GM19372 (cell line): Measurements from ENCODE around the gene HAO2.
A peak's percentile ranks its signal among the peaks of the same experiment; 100 is the strongest.
"Not testable (repeated sequence)": the region's sequence is repeated elsewhere in the genome, so short reads cannot be mapped to it uniquely, and the experiment has no call there.

ENCODE experiments used
- ATAC-seq: cut with Tn5 transposase; IDR thresholded peaks from one replicate; pipeline ENCODE4 v1.9.1; 2021; ENCODE audit warnings: mild to moderate bottlenecking, low read depth, moderate library complexity; ENCODE audit not compliant: unreplicated experiment

The HAO2 gene

GRCh38 chr1:119368554-119368953, at the start of gene HAO2:
Gene HAO2 (plus strand): TSS chr1:119368785. CDS start chr1:119381086, 12,301 bp downstream.
- ATAC-seq, result no peak

GRCh38 chr1:119320100-119320499, 48.5 kb upstream of the HAO2 start:
- ATAC-seq, result no peak

- ATAC-seq, result no peak
Measured at GRCh38 chr1:119321666-119322419, 46.7 kb upstream of the HAO2 start.

DNA sequence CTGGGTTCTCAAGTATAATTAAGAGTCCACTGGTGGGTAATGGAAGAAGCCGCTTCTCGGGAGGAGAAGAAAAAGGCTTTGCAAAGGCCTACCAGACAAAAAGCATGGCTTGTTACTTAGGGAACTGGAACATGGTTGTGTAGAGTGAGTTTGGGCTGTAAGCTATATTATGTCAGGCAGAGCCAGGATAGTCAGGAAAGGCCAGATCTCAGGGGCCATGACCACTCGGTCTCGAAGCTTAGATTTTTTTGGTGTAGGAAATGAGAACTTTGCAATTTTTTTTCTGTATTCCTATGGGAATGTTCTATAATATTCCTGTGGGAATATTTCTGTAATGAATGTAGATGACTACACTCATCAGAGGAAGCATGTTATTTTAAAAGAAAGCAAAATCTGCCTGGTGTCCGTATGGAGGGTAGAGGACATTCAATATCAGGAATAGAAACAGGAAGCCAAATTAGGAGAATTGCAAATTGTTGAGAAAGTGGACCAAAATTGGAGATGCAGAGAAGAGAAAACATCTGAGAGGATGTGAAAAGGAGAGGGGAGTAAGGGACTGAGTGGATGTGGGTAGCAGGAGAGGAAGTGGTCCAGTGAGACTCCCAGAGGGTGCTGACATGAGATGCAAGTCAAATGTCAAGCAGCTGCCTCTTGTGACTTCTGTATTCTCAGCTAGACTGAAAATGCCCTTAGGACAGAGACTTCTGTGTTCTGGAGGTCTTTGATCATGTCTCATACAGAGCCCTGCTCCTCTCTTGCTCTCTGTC, 45.2 kb upstream of the HAO2 start:
- ATAC-seq, result peak; percentile 79

- ATAC-seq, result peak; percentile 34
Measured at GRCh38 chr1:119324198-119324597, 44.4 kb upstream of the HAO2 start.

DNA sequence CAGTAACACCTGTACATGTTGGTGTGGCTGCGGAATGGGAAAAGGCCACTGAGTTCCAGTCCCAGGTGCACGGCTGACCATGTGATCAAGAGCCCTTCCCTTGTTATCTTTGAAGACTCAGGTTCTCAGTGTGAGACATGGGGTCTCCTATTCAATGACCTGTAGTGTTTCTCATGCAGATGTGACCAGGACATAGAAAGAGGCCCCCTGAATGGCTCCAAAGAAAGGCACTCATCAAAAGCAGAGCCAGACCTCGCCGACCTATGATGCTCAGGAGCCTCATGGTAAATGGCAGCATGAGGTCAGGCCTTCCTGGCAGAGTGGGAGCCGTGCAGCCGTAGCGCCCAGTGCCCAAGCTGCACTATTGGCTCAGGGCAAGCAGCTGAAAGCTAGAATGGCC, 42.3 kb upstream of the HAO2 start:
- ATAC-seq, result no peak

DNA sequence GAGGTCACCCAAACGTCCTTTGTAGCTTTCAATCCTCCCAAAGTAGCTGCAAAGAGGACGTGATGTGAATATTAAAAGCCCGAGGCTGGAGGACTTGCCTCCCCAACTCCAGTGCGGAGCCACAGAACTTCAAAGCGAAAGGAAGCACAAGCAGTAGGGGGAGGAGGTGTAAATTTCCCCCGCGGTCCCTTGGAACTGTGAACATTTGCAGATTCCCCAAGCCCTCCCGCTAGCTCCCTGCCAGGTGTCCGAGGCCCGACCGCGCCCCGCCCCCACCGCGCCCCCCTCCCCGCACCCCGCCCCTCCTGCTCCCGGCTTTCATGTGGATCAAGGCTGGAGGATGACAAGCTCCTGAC, 41.5 kb upstream of the HAO2 start:
- ATAC-seq, result no peak

GRCh38 chr1:119327450-119328155, 41.0 kb upstream of the HAO2 start:
- no peak for ATAC-seq

GRCh38 chr1:119329541-119330461, 38.8 kb upstream of the HAO2 start:
- ATAC-seq, result no peak

DNA sequence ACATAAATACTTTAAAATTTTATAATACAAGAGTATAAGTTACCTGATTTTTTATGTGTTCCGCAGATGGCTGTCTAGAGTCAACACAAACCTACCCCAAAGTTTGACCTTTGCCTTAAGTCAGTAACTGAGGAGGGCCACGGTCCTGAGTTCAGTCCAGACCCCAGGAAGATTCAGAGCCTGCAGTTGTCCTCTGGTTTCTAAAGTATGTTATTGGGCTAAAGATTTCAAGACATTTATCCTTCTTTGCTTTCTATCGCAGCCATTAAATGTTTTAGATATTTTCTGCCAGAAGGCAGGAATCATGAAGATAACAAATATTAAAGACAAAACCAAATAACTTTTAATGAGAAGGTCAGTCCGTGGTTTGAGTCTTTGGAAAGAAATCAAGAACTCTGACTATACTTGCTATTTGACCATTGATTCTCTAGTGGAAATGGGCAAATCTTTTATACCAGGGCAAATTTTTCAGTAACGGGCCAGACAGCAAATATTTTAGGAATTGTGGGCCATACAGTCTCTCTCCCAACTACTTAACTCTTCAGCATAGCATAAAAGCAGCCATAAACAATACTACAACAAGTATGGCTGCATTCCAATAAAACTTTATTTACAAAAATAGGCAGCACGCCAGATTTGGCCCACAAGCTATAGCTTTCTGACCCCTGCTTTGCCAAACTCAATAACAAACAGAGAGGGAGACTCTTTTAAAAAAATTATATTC, 38.0 kb upstream of the HAO2 start:
- ATAC-seq, result no peak

DNA sequence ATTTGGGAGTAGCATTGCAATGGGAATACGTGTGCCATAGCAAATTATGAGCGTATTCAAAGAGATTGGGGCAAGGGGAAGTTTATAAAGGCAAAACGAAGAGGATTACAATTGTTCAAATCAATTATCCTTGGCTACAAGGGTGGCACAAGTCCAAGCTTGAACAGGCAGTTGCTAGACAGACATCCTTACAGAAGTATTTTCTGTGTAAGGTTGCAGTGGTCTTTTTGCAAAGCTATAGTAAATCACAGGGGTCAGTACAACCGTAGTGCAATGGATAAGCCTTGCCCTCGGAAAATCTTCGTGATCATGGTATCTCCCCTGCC, 37.4 kb upstream of the HAO2 start:
- no peak for ATAC-seq

- no peak for ATAC-seq
Measured at GRCh38 chr1:119331915-119332314, 36.7 kb upstream of the HAO2 start.

DNA sequence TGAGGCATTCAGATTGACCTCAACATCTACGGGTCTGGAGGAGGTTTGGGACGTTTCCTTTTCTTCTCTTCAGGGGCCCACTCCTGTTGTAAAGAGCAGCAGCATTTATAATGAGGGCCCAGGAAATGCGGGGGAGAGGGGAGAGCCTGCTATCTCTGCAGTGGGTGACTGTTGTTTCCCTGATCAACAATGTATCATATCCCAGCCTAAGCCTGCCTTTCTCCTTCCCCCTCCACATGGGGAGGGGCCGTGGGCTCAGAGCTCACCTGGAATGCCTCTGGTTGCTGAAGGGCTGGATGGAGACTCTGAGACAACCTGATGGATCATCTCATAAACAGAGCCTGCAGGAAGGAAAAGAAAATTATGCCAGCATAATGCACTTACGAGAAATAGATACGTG, 36.0 kb upstream of the HAO2 start:
- ATAC-seq, result no peak

DNA sequence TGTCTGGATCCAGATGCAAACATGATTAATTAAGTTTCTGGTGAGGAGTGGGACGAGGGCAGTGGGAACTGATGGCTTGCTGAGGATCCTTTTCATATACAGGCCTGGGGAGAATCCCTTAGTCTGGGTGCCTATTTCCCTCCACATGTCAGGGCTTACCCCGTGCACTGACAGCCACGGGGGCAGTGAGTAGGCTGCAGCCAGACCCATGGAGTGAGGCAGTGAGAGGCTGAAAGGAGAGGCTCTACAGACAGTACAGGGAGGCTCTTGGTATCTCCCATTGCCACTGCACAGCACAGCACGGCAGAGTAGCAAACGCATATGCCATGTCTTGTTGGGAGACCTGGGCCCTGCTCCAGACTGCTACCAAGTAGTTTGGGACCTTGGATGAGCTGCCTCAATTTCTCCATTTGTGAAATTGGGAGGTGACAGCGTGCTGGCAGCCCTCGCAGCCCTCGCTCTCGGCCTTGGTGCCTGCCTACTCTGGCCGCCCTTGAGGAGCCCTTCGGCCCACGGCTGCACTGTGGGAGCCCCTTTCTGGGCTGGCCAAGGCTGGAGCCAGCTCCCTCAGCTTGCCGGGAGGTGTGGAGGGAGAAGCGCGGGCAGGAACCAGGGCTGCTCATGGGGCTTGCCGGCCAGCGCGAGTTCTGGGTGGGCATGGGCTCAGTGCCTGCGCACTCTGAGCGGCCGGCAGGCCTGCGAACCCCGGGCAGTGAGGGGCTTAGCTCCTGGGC, 35.3 kb upstream of the HAO2 start:
- no peak for ATAC-seq

DNA sequence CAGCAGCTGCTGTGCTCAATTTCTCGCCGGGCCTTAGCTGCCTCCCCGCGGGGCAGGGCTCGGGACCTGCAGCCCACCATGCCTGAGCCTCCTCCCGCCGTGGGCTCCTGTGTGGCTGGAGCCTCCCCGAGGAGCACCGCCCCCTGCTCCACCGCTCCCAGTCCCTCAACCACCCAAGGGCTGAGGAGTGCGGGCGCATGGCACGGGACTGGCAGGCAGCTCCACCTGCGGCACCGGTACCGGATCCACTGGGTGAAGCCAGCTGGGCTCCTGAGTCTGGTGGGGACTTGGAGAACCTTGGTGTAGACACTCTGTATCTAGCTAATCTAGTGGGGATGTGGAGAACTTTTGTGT, 34.7 kb upstream of the HAO2 start:
- not testable (repeated sequence) for ATAC-seq

- ATAC-seq, result no peak
Measured at GRCh38 chr1:119336848-119337247, 31.7 kb upstream of the HAO2 start.

DNA sequence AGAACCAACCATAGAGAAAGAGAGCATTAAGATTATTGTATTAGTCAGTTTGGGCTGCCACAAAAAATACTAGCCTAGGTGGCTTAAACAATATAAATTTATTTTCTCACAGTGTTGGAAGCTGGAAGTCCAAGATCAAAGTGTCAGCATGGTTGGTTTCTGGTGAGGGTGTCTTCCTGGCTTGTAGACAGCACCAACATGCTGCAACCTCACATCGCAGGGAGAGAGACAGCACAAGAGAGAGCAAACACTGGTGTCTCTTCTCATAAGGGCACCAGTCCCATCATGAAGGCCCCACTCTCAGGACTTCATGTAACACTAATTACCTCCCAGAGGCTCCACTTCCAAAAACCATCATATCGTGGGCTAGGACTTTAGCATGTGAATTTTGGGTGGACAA, 30.6 kb upstream of the HAO2 start:
- no peak for ATAC-seq

DNA sequence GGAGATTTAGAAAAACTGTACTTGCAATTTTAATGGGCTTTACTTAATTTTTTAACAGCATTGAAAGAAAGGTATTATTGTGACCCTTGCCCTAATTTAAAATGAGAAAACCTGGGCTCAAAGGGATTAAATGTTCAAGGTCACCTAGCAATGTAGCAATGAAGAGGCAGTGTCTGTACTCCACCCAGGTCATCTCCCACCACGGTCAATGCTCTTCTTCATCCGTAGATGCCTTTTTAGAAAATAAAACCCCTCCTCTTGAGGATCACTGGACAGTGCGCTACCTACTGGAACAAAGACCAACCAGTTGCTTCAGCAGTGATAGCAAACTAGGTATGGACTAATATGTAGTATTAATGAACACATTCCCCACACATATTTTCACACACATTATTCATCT, 29.8 kb upstream of the HAO2 start:
- ATAC-seq, result no peak

DNA sequence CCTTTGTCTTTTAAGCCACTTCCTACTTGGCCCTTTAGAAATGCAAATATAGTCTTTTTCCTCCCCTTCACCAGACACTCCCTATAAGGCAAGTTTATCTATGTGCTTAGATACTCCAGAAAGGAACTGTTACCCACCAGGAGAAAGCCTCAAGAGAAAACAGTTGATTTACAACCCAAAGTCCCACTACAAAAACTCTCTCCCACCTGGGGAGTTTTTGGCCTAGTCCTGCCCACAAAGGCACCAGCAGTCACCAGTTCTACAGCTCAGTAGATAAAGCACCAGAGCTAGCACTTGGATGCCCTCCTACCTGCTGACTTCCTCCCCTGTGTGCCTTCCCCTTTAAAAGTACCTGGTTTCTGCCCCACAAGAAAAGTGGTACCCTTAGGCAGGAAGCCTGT, 27.7 kb upstream of the HAO2 start:
- ATAC-seq, result no peak
